Measurements from ENCODE around the gene COMMD8.

GRCh38 chr4:47410271-47410670 lies 53.2 kb downstream of the COMMD8 start:
- no peak for TF ChIP-seq NFRKB (IDR thresholded peaks at IDR 0.05)
- TF ChIP-seq BHLHE40 (IDR thresholded peaks at IDR 0.05; ENCODE audit: borderline replicate concordance), result no peak
- no peak for TF ChIP-seq PKNOX1 (IDR thresholded peaks at IDR 0.05)
- no peak for TF ChIP-seq SP1 (IDR thresholded peaks at IDR 0.05)
- no peak for TF ChIP-seq ARNT (IDR thresholded peaks at IDR 0.05)
- TF ChIP-seq FOXM1 (IDR thresholded peaks at IDR 0.05; ENCODE audit: borderline replicate concordance), result no peak
- no peak for TF ChIP-seq CTBP1 (IDR thresholded peaks at IDR 0.05; ENCODE audit: borderline replicate concordance)
- TF ChIP-seq SUZ12 (IDR thresholded peaks at IDR 0.05), result no peak
- no peak for TF ChIP-seq ELF4 (IDR thresholded peaks at IDR 0.05)
- no peak for TF ChIP-seq ZNF384 (IDR thresholded peaks at IDR 0.05)
- TF ChIP-seq TARDBP (IDR thresholded peaks at IDR 0.05), result no peak
- no peak for TF ChIP-seq FOXA1 (IDR thresholded peaks at IDR 0.05)
